ENCODE measurements around the gene SETD1B.

- TF ChIP-seq CTCF (IDR thresholded peaks at IDR 0.05), result no peak
- TF ChIP-seq POLR2A (IDR thresholded peaks at IDR 0.05), result no peak
These were observed 17.4 kb upstream of the SETD1B start for GRCh38 chr12:121786440-121786825.
